NB4 (cell line): ENCODE data around the gene MEF2C.

Source experiments
- POLR2A ChIP-seq: IDR thresholded peaks from 2 replicates; pipeline ENCODE4 v1.6.1; 2011; ENCODE audit warnings: mild to moderate bottlenecking; ENCODE audit not compliant: insufficient read length; ENCODE audit errors: extremely low read depth
- TF ChIP-seq, protein P1 (sequence below): IDR thresholded peaks from one replicate; pipeline ENCODE4 v1.5.1; 2012; ENCODE audit warnings: low read depth, low read length

DNA sequence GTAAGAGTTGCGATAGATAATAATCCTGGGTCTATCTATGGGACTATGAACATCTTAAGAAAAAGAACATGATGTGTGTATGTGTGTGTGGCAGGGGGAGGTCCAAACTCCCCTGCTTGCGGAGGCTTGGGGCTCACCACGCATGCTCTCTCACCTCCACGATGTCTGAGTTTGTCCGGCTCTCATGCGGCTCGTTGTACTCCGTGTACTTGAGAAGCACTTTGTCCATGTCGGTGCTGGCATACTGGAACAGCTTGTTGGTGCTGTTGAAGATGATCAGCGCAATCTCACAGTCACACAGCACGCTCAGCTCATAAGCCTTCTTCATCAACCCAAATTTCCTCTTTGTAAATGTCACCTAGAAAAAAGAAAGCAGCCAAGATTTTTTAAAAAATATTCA lies 78.5 kb downstream of the MEF2C start:
- TF ChIP-seq, protein P1, sequence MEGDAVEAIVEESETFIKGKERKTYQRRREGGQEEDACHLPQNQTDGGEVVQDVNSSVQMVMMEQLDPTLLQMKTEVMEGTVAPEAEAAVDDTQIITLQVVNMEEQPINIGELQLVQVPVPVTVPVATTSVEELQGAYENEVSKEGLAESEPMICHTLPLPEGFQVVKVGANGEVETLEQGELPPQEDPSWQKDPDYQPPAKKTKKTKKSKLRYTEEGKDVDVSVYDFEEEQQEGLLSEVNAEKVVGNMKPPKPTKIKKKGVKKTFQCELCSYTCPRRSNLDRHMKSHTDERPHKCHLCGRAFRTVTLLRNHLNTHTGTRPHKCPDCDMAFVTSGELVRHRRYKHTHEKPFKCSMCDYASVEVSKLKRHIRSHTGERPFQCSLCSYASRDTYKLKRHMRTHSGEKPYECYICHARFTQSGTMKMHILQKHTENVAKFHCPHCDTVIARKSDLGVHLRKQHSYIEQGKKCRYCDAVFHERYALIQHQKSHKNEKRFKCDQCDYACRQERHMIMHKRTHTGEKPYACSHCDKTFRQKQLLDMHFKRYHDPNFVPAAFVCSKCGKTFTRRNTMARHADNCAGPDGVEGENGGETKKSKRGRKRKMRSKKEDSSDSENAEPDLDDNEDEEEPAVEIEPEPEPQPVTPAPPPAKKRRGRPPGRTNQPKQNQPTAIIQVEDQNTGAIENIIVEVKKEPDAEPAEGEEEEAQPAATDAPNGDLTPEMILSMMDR, result no peak
- no peak for TF ChIP-seq POLR2A
